ENCODE results near the gene KRTAP2-1. TPM values are rescaled to one million over a fixed set of nuclear protein-coding genes. Genes with fewer than 3 reads are reported as not detected.

The KRTAP2-1 gene
- total and polyA plus RNA-seq, 2 of the 13 experiments (the other 11 are each of a cell fraction or from before 2014, with no cell fraction given) = not detected

- TF ChIP-seq ZBTB4 (CRISPR knock-in tag; IDR thresholded peaks at IDR 0.05; ENCODE audit: borderline replicate concordance) = no peak
- no peak for TF ChIP-seq KDM3A (CRISPR knock-in tag; IDR thresholded peaks at IDR 0.05; ENCODE audit: low read depth)
- no peak for TF ChIP-seq ZNF30 (CRISPR knock-in tag; IDR thresholded peaks at IDR 0.05)
- no peak for TF ChIP-seq RARG (CRISPR knock-in tag; IDR thresholded peaks at IDR 0.05; ENCODE audit: low read depth)
- TF ChIP-seq ATAD3A (CRISPR knock-in tag; IDR thresholded peaks at IDR 0.05) = no peak
- no peak for TF ChIP-seq PAX8 (CRISPR knock-in tag; IDR thresholded peaks at IDR 0.05; ENCODE audit: borderline replicate concordance)
- no peak for TF ChIP-seq HNF4G (IDR thresholded peaks at IDR 0.05; ENCODE audit: borderline replicate concordance, low read depth, low read length)
- TF ChIP-seq HNF4G (CRISPR knock-in tag; IDR thresholded peaks at IDR 0.05; ENCODE audit: borderline replicate concordance, low read depth) = no peak
- TF ChIP-seq ZBTB49 (CRISPR knock-in tag; IDR thresholded peaks at IDR 0.05; ENCODE audit: borderline replicate concordance) = no peak
- TF ChIP-seq TEAD2 (CRISPR knock-in tag; IDR thresholded peaks at IDR 0.05) = no peak
- no peak for TF ChIP-seq FOXO4 (CRISPR knock-in tag; conservative IDR thresholded peaks at IDR 0.05)
- TF ChIP-seq ZBTB20 (CRISPR knock-in tag; IDR thresholded peaks at IDR 0.05; ENCODE audit: borderline replicate concordance, low read depth) = peak; percentile 44; the same call in 1 of the 2 replicates
- TF ChIP-seq PITX1 (CRISPR knock-in tag; IDR thresholded peaks at IDR 0.05) = peak; percentile 80; the same call in 1 of the 2 replicates
- TF ChIP-seq ZNF710 (CRISPR knock-in tag; IDR thresholded peaks at IDR 0.05; ENCODE audit: borderline replicate concordance) = peak; percentile 50; the same call in 1 of the 2 replicates
- TF ChIP-seq MEF2D (CRISPR knock-in tag; IDR thresholded peaks at IDR 0.05) = peak; percentile 67
- no peak for TF ChIP-seq TRAFD1 (CRISPR knock-in tag; IDR thresholded peaks at IDR 0.05; ENCODE audit: borderline replicate concordance)
- TF ChIP-seq CCAR2 (optimal IDR thresholded peaks at IDR 0.05; ENCODE audit: low read depth, low read length) = no peak
- TF ChIP-seq ZNF367 (CRISPR knock-in tag; IDR thresholded peaks at IDR 0.05; ENCODE audit: borderline replicate concordance) = no peak
- no peak for TF ChIP-seq ZNF619 (CRISPR knock-in tag; IDR thresholded peaks at IDR 0.05)
These were observed 37.8 kb downstream of the KRTAP2-1 start (continued) for GRCh38 chr17:41009301-41009760.

Data from HepG2 (cell line).